ENCODE data around the gene PHLDB3. TPM values are rescaled to one million over a fixed set of nuclear protein-coding genes. Genes with fewer than 3 reads are reported as not detected.

The PHLDB3 gene
- total and polyA plus RNA-seq, 2 of the 13 experiments (the other 11 are each of a cell fraction or from before 2014, with no cell fraction given): 11.3 to 14.5 TPM

- Histone ChIP-seq H3K4me2 (ENCODE audit: low read depth, low read length) (no peak overlapping the region), H2AFZ (ENCODE audit: low read length) (no peak overlapping the region), H3K4me1 (ENCODE audit: insufficient read depth, low read length) (peaks cover 3% of the 10 kb centered on the region), H3K9me3 (ENCODE audit: low read length) (no peaks in the 10 kb centered on the region), H3K4me3 (replicated peaks in 1 of 3; ENCODE audit: insufficient read depth in 1 of 3, low read depth in 2 of 3, low read length in 3 of 3) (no peak overlapping the region), H3K36me3 (replicated peaks in 1 of 2; ENCODE audit: control insufficient read depth in 1 of 2, insufficient read depth in 2 of 2, low read length in 2 of 2) (no peaks in the 10 kb centered on the region), H4K20me1 (ENCODE audit: insufficient read depth, low read length) (no peaks in the 10 kb centered on the region), H3K9ac (ENCODE audit: insufficient read depth, low read depth, low read length) (no peak overlapping the region), H3K27me3 (ENCODE audit: control insufficient read depth in 1 of 2, insufficient read depth in 2 of 2, low read length in 2 of 2) (no peaks in the 10 kb centered on the region), H3K27ac (ENCODE audit: extremely low read length, insufficient read depth, low read length) (no peak overlapping the region), H3K79me2 (ENCODE audit: insufficient read depth, low read length) (no peaks in the 10 kb centered on the region)
- WGBS (ENCODE audit: low lambda C conversion rate): 65% methylated on average over 10 of the region's 10 CpGs
- CTCF ChIA-PET (ENCODE audit: low intra/inter-chr PET ratio, low total read pairs): interaction anchor here (2.5 to 5.1 kb wide), 2 partner anchors 73 to 86 kb away, joined by 18 to 109 read pairs; no protein-coding TSS in a partner anchor
- intact Hi-C loops (cut with micrococcal nuclease; ENCODE audit: unreplicated experiment): loop anchor here (1.0 to 10.0 kb wide), 3 partner anchors 72 to 86 kb away; partner anchors contain the start of genes IRGQ and ZNF576
- BruUV-seq (replicated peaks): no TSS peak
- ATAC-seq: peak; percentile 56
- in situ Hi-C loops (cut with HindIII; ENCODE audit: extremely low pct_ligation_motif_present, low pct_unique_long_range_greater_than_20kb): loop anchor here (5.0 kb wide), 1 partner anchor 72 kb away; no protein-coding TSS in a partner anchor
- TF ChIP-seq ZNF543 (CRISPR knock-in tag; IDR thresholded peaks at IDR 0.05) (no peak), NFIB (CRISPR knock-in tag; IDR thresholded peaks at IDR 0.05; ENCODE audit: borderline replicate concordance) (no peak), SRSF4 (IDR thresholded peaks at IDR 0.05; ENCODE audit: low read depth, low read length, poor library complexity, severe bottlenecking) (no peak), RAD21 (CRISPR knock-in tag; IDR thresholded peaks at IDR 0.05) (peak; percentile 89), KLF12 (CRISPR knock-in tag; IDR thresholded peaks at IDR 0.05; ENCODE audit: borderline replicate concordance) (no peak), GATAD2A (CRISPR knock-in tag; IDR thresholded peaks at IDR 0.05) (0 out of 2 replicates have a peak, but pooled peaks have one; percentile 12), STAG1 (CRISPR knock-in tag; IDR thresholded peaks at IDR 0.05) (peak; percentile 95), KLF11 (CRISPR knock-in tag; IDR thresholded peaks at IDR 0.05) (no peak), ZNF552 (CRISPR knock-in tag; IDR thresholded peaks at IDR 0.05; ENCODE audit: borderline replicate concordance) (no peak), TEAD3 (CRISPR knock-in tag; optimal IDR thresholded peaks at IDR 0.05; ENCODE audit: borderline replicate concordance) (peak; percentile 23), NR2F2 (IDR thresholded peaks at IDR 0.05; ENCODE audit: borderline replicate concordance, low read depth) (no peak), HDAC1 (CRISPR knock-in tag; IDR thresholded peaks at IDR 0.05) (no peak), FOXM1 (CRISPR knock-in tag; IDR thresholded peaks at IDR 0.05) (no peak), SMC3 (IDR thresholded peaks at IDR 0.05; ENCODE audit: low read length) (peak; percentile 99), MAFG (CRISPR knock-in tag; IDR thresholded peaks at IDR 0.05) (no peak), ZNF354B (CRISPR knock-in tag; IDR thresholded peaks at IDR 0.05) (no peak), ZBTB49 (CRISPR knock-in tag; IDR thresholded peaks at IDR 0.05; ENCODE audit: borderline replicate concordance) (no peak)
- TF ChIP-seq, protein P1, sequence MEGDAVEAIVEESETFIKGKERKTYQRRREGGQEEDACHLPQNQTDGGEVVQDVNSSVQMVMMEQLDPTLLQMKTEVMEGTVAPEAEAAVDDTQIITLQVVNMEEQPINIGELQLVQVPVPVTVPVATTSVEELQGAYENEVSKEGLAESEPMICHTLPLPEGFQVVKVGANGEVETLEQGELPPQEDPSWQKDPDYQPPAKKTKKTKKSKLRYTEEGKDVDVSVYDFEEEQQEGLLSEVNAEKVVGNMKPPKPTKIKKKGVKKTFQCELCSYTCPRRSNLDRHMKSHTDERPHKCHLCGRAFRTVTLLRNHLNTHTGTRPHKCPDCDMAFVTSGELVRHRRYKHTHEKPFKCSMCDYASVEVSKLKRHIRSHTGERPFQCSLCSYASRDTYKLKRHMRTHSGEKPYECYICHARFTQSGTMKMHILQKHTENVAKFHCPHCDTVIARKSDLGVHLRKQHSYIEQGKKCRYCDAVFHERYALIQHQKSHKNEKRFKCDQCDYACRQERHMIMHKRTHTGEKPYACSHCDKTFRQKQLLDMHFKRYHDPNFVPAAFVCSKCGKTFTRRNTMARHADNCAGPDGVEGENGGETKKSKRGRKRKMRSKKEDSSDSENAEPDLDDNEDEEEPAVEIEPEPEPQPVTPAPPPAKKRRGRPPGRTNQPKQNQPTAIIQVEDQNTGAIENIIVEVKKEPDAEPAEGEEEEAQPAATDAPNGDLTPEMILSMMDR (CRISPR knock-in tag; IDR thresholded peaks at IDR 0.05): peak; percentile 90
- POLR2A ChIA-PET: interaction anchor here (0.6 to 2.0 kb wide), 4 partner anchors 9 to 72 kb away, joined by 3 to 19 read pairs (median 5); partner anchors contain the start of gene PHLDB3
- FAIRE-seq: peak; percentile 71
- DNase-seq (ENCODE audit: low spot score): peak; percentile 72
Observed at GRCh38 chr19:43519436-43520088, 15.0 kb upstream of the PHLDB3 start.
